HG03045 (cell line): ENCODE results near the gene BLTP1.

Source experiments
- ATAC-seq: cut with Tn5 transposase; IDR thresholded peaks from one replicate; pipeline ENCODE4 v1.9.1; 2021; ENCODE audit warnings: mild to moderate bottlenecking, moderate library complexity; ENCODE audit not compliant: unreplicated experiment

Gene BLTP1

GRCh38 chr4:122163767-122164166 lies 11.6 kb downstream of the BLTP1 start:
- no peak for ATAC-seq

GRCh38 chr4:122167369-122167768 lies 15.2 kb downstream of the BLTP1 start:
- no peak for ATAC-seq

GRCh38 chr4:122170775-122171174 lies 18.6 kb downstream of the BLTP1 start:
- no peak for ATAC-seq

- ATAC-seq = no peak
These were observed 19.2 kb downstream of the BLTP1 start for GRCh38 chr4:122171323-122171722.

GRCh38 chr4:122172266-122172665 lies 20.1 kb downstream of the BLTP1 start:
- no peak for ATAC-seq

GRCh38 chr4:122178961-122179360 lies 26.8 kb downstream of the BLTP1 start:
- ATAC-seq = no peak

- ATAC-seq = no peak
These were observed 43.6 kb downstream of the BLTP1 start for GRCh38 chr4:122195718-122196117.
